Panc1 (cell line): ENCODE data around the gene GMDS. TPM values are rescaled to one million over a fixed set of nuclear protein-coding genes. Genes with fewer than 3 reads are reported as not detected.

ENCODE experiments used
- ATAC-seq: fragments of 200-7000 bp; cut with Tn5 transposase; 2 replicates; pipeline ENCODE4 v1.9.1; 2020; ENCODE audit warnings: mild to moderate bottlenecking, moderate library complexity
- BruUV-seq: library from RNA; stranded (reverse); fragments of 400-500 nt; replicated peaks from 2 replicates; lab custom pipeline; 2021; lab: Mats Ljungman, UMichigan
- CTCF ChIA-PET: fragments of 300-600 bp; sonication (Branson Sonifier 250); formaldehyde crosslinking; loops from one replicate; lab custom pipeline; 2022; ENCODE audit warnings: antibody characterized with exemption; lab: Charles Lee
- POLR2A ChIA-PET: fragments of 300-600 bp; sonication (Branson Sonifier 250); formaldehyde crosslinking; loops from one replicate; lab custom pipeline; 2022; ENCODE audit warnings: antibody characterized with exemption; lab: Charles Lee
- DNase-seq: peaks from one replicate; pipeline ENCODE4 v3.0.0-alpha.2; 2010; ENCODE audit warnings: low read depth, low spot score
- H3K27ac ChIP-seq: 2 replicates; pipeline ENCODE4 v1.5.1; 2011; ENCODE audit warnings: mild to moderate bottlenecking, low read length, inconsistent platforms
- H3K27me3 ChIP-seq: fragments of 200-500 bp; sonication (Bioruptor generic); 2 replicates; pipeline ENCODE4 v1.6.0; 2014; ENCODE audit warnings: low read length, inconsistent platforms; ENCODE audit not compliant: control insufficient read depth, insufficient read depth
- H3K36me3 ChIP-seq: fragments of 200-500 bp; sonication (Bioruptor generic); 2 replicates; pipeline ENCODE4 v1.5.1; 2014; ENCODE audit warnings: inconsistent platforms, mild to moderate bottlenecking, low read length, moderate library complexity; ENCODE audit not compliant: control insufficient read depth, insufficient read depth
- H3K4me1 ChIP-seq: 2 replicates; pipeline ENCODE4 v1.5.1; 2011; ENCODE audit warnings: inconsistent platforms, mild to moderate bottlenecking, low read length, moderate library complexity; ENCODE audit not compliant: control insufficient read depth, insufficient read depth
- H3K4me3 ChIP-seq, 2 experiments: 2 replicates each; pipeline ENCODE4 v1.5.1; 2011 to 2012; ENCODE audit warnings: low read depth in 2 of 2, low read length in 2 of 2, mild to moderate bottlenecking in 2 of 2, inconsistent platforms in 1 of 2, moderate library complexity in 1 of 2
- H3K9me3 ChIP-seq: fragments of 200-500 bp; sonication (Bioruptor generic); 2 replicates; pipeline ENCODE4 v1.5.1; 2014; ENCODE audit warnings: low read depth, mild to moderate bottlenecking, inconsistent platforms, low read length, moderate library complexity; ENCODE audit not compliant: control insufficient read depth, insufficient read depth
- CTCF ChIP-seq: fragments of 450-650 bp; IDR thresholded peaks from 2 replicates; pipeline ENCODE4 v1.5.1; 2017; ENCODE audit warnings: mild to moderate bottlenecking
- POLR2AphosphoS5 ChIP-seq: IDR thresholded peaks from 2 replicates; pipeline ENCODE4 v1.6.1; 2012; ENCODE audit warnings: mild to moderate bottlenecking, low read depth, low read length, moderate library complexity
- REST ChIP-seq, 2 experiments: IDR thresholded peaks; 2 replicates each; pipeline ENCODE4 v1.6.1; 2011 to 2012; ENCODE audit warnings: low read depth in 2 of 2, control low read depth in 1 of 2, low read length in 1 of 2, mild to moderate bottlenecking in 1 of 2, moderate library complexity in 1 of 2; ENCODE audit not compliant: insufficient read depth in 1 of 2
- SIN3A ChIP-seq: IDR thresholded peaks from 2 replicates; pipeline ENCODE4 v1.6.1; 2012; ENCODE audit warnings: low read depth, mild to moderate bottlenecking, low read length, moderate library complexity, borderline replicate concordance; ENCODE audit not compliant: insufficient read depth
- TCF7L2 ChIP-seq: IDR thresholded peaks from 2 replicates; pipeline ENCODE4 v1.6.1; 2011; ENCODE audit warnings: mild to moderate bottlenecking, low read depth, low read length, inconsistent platforms
- in situ Hi-C: cut with HindIII; loops from 2 replicates; pipeline ENCODE4 v1.10.0; 2016; ENCODE audit warnings: low sequenced_read_pairs, low pct_unique_long_range_greater_than_20kb
- intact Hi-C: fragments of 100-400 bp; cut with micrococcal nuclease; formaldehyde crosslinking; loops from one replicate; pipeline ENCODE4 v1.10.0; 2022; ENCODE audit not compliant: unreplicated experiment
- total RNA-seq: library from RNA; stranded (reverse); gene quantifications from one replicate; pipeline ENCODE4 v1.2.1, GENCODE V29; 2021; ENCODE audit not compliant: unreplicated experiment

GMDS gene
- total RNA-seq, 1 experiment from 2014 or later, result 9.8 TPM

- Histone ChIP-seq H3K9me3 (no peaks in the 10 kb centered on the region), H3K27me3 (no peaks in the 10 kb centered on the region), H3K36me3 (no peaks in the 10 kb centered on the region), H3K4me1 (no peaks in the 10 kb centered on the region), H3K4me3 (no peak overlapping the region), H3K27ac (no peak overlapping the region)
- no TSS peak for BruUV-seq
- in situ Hi-C loops (no loop called here), intact Hi-C loops (no loop called here)
- ChIA-PET CTCF (no interaction called here), POLR2A (no interaction called here)
- DNase-seq (no peak), ATAC-seq (no peak)
- no peak for TF ChIP-seq CTCF
- no peak for TF ChIP-seq SIN3A
- no peak for TF ChIP-seq REST (IDR thresholded peaks at IDR 0.05; ENCODE audit: insufficient read depth in 1 of 2, low read depth in 2 of 2, low read length in 1 of 2)
- no peak for TF ChIP-seq POLR2AphosphoS5
- TF ChIP-seq TCF7L2, result no peak
Observed at GRCh38 chr6:1855890-1856289, 389.5 kb downstream of the GMDS start.

GRCh38 chr6:1854296-1854695, 391.1 kb downstream of the GMDS start:
- Histone ChIP-seq H3K9me3 (no peaks in the 10 kb centered on the region), H3K4me3 (no peak overlapping the region), H3K4me1 (no peaks in the 10 kb centered on the region), H3K27me3 (no peaks in the 10 kb centered on the region), H3K27ac (no peak overlapping the region), H3K36me3 (no peaks in the 10 kb centered on the region)
- intact Hi-C loops (no loop called here), in situ Hi-C loops (no loop called here)
- DNase-seq, result no peak
- ChIA-PET CTCF (no interaction called here), POLR2A (no interaction called here)
- ATAC-seq, result no peak
- no TSS peak for BruUV-seq
- no peak for TF ChIP-seq CTCF
- TF ChIP-seq TCF7L2, result no peak
- TF ChIP-seq REST (IDR thresholded peaks at IDR 0.05; ENCODE audit: insufficient read depth in 1 of 2, low read depth in 2 of 2, low read length in 1 of 2), result no peak
- no peak for TF ChIP-seq SIN3A
- no peak for TF ChIP-seq POLR2AphosphoS5
